PC-9 (cell line): Measurements from ENCODE around the gene CEACAM20. TPM values are rescaled to one million over a fixed set of nuclear protein-coding genes. Genes with fewer than 3 reads are reported as not detected.

Experiments used
- BruUV-seq: library from RNA; stranded (reverse); fragments of 400-500 nt; replicated peaks from 2 replicates; lab custom pipeline; 2021; lab: Mats Ljungman, UMichigan
- CTCF ChIA-PET: fragments of 300-600 bp; sonication (Branson Sonifier 250); formaldehyde crosslinking; loops from one replicate; lab custom pipeline; 2022; ENCODE audit warnings: antibody characterized with exemption; lab: Charles Lee
- POLR2A ChIA-PET: fragments of 300-600 bp; sonication (Branson Sonifier 250); formaldehyde crosslinking; loops from one replicate; lab custom pipeline; 2022; ENCODE audit warnings: antibody characterized with exemption; ENCODE audit not compliant: unreplicated experiment; lab: Charles Lee
- DNase-seq, 2 experiments: peaks; one replicate each; pipeline versions ENCODE4 v3.0.0 to v3.0.0-alpha.2; 2015 to 2022; ENCODE audit warnings: mixed read lengths in 1 of 2
- H2AFZ ChIP-seq: fragments of 200-600 bp; sonication (generic); 2 replicates; pipeline ENCODE4 v1.8.1; 2017; ENCODE audit warnings: antibody characterized with exemption
- H3F3A ChIP-seq: fragments of 200-600 bp; sonication (generic); 2 replicates; pipeline ENCODE4 v1.8.1; 2017; ENCODE audit warnings: antibody characterized with exemption, mild to moderate bottlenecking, low read depth; ENCODE audit not compliant: insufficient read depth
- H3K27ac ChIP-seq: fragments of 200-600 bp; sonication (generic); 2 replicates; pipeline ENCODE4 v1.6.1; 2016; ENCODE audit warnings: mixed run types
- H3K27me3 ChIP-seq: fragments of 200-600 bp; sonication (generic); 2 replicates; pipeline ENCODE4 v1.6.1; 2016; ENCODE audit warnings: low read depth, mixed run types; ENCODE audit not compliant: insufficient read depth
- H3K36me3 ChIP-seq: fragments of 200-600 bp; sonication (generic); 2 replicates; pipeline ENCODE4 v1.6.1; 2016; ENCODE audit warnings: low read depth, mixed run types
- H3K4me1 ChIP-seq: fragments of 200-600 bp; sonication (generic); replicated peaks from 2 replicates; pipeline ENCODE4 v1.6.1; 2016; ENCODE audit warnings: mixed run types; ENCODE audit not compliant: insufficient read depth
- H3K4me2 ChIP-seq: fragments of 200-600 bp; sonication (generic); 2 replicates; pipeline ENCODE4 v1.6.1; 2017; ENCODE audit warnings: mixed run types
- H3K4me3 ChIP-seq: fragments of 200-600 bp; sonication (generic); 2 replicates; pipeline ENCODE4 v1.6.1; 2016; ENCODE audit warnings: mixed run types
- H3K79me2 ChIP-seq: fragments of 200-600 bp; sonication (generic); 2 replicates; pipeline ENCODE4 v1.6.1; 2017; ENCODE audit warnings: low read depth, mixed run types
- H3K9me2 ChIP-seq: fragments of 200-600 bp; sonication (generic); 2 replicates; pipeline ENCODE4 v1.8.1; 2017; ENCODE audit warnings: mild to moderate bottlenecking; ENCODE audit not compliant: insufficient read depth
- H3K9me3 ChIP-seq: fragments of 200-600 bp; sonication (generic); 2 replicates; pipeline ENCODE4 v1.8.1; 2016; ENCODE audit warnings: low read depth; ENCODE audit not compliant: insufficient read depth
- H4K20me1 ChIP-seq: fragments of 200-600 bp; sonication (generic); 2 replicates; pipeline ENCODE4 v1.8.1; 2017; ENCODE audit not compliant: insufficient read depth
- EZH2 ChIP-seq: fragments of 200-600 bp; sonication (generic); IDR thresholded peaks from 2 replicates; pipeline ENCODE4 v1.8.0; 2017; ENCODE audit warnings: antibody characterized with exemption, low read depth
- intact Hi-C: fragments of 100-400 bp; cut with micrococcal nuclease; formaldehyde crosslinking; loops from one replicate; pipeline ENCODE4 v1.10.0; 2022; ENCODE audit not compliant: unreplicated experiment
- total RNA-seq: library from RNA; stranded (reverse); gene quantifications from 2 replicates; pipeline ENCODE4 v1.2.3, GENCODE V29; 2021
- TF ChIP-seq, protein P1 (sequence below): fragments of 200-600 bp; sonication (generic); conservative IDR thresholded peaks from 2 replicates; pipeline ENCODE4 v1.6.1; 2017; ENCODE audit warnings: mixed run types, antibody characterized with exemption, mild to moderate bottlenecking, moderate library complexity

Gene CEACAM20
- total RNA-seq, 1 experiment from 2014 or later, result not detected

DNA sequence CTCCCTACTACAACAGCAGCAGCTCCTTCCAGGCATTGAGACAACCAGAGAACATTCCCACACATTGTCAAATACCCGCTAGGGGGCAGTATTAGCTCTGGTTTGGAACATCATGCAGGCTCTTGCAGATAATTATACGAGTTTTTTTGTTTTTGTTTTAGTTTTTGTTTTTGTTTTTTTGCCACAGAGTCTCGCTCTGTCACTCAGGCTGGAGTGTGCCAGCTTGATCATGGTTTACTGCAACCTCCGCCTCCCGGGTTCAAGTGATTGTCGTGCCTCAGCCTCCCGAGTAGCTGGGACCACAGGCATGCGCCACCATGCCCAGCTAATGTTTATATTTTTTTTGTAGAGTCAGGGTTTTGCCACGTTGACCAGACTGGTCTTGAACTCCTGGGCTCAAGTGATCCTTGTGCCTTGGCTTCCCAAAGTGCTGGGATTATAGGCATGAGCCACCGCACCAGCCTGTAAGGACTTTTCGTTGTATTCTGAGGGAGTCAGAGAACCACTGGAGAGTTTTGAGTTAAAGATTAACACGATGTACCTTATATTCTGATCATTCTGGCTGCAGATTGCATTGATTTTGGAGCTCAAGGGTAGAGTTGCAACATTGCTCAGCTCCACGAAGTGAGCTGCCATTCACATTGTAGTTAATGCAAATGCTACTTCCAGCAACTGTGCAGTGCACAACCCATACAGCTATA lies 41.7 kb upstream of the CEACAM20 start:
- Histone ChIP-seq H3K4me2 (peak overlapping the region; percentile 58), H3K27ac (no peak overlapping the region; the same call in 1 of the 2 replicates), H3K9me2 (no peaks in the 10 kb centered on the region), H3F3A (peaks cover 55% of the 10 kb centered on the region), H3K36me3 (no peaks in the 10 kb centered on the region), H3K4me3 (no peak overlapping the region), H4K20me1 (no peaks in the 10 kb centered on the region), H3K27me3 (no peaks in the 10 kb centered on the region), H3K9me3 (no peaks in the 10 kb centered on the region), H2AFZ (no peak overlapping the region), H3K79me2 (no peaks in the 10 kb centered on the region), H3K4me1 (peaks cover 67% of the 10 kb centered on the region)
- DNase-seq, result peak; percentile 67 to 80
- TF ChIP-seq EZH2, result no peak
- TF ChIP-seq, protein P1, sequence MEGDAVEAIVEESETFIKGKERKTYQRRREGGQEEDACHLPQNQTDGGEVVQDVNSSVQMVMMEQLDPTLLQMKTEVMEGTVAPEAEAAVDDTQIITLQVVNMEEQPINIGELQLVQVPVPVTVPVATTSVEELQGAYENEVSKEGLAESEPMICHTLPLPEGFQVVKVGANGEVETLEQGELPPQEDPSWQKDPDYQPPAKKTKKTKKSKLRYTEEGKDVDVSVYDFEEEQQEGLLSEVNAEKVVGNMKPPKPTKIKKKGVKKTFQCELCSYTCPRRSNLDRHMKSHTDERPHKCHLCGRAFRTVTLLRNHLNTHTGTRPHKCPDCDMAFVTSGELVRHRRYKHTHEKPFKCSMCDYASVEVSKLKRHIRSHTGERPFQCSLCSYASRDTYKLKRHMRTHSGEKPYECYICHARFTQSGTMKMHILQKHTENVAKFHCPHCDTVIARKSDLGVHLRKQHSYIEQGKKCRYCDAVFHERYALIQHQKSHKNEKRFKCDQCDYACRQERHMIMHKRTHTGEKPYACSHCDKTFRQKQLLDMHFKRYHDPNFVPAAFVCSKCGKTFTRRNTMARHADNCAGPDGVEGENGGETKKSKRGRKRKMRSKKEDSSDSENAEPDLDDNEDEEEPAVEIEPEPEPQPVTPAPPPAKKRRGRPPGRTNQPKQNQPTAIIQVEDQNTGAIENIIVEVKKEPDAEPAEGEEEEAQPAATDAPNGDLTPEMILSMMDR, result peak; percentile 92
- ChIA-PET POLR2A (no interaction called here), CTCF (interaction anchor here (0.5 to 1.2 kb wide), 13 partner anchors 14 to 987 kb away, joined by 3 to 9 read pairs (median 4); partner anchors contain the start of gene BCAM)
- BruUV-seq, result no TSS peak
- intact Hi-C loops, result loop anchor here (1.0 to 10.0 kb wide), 4 partner anchors 59 to 384 kb away; partner anchors contain the start of gene CLPTM1

DNA sequence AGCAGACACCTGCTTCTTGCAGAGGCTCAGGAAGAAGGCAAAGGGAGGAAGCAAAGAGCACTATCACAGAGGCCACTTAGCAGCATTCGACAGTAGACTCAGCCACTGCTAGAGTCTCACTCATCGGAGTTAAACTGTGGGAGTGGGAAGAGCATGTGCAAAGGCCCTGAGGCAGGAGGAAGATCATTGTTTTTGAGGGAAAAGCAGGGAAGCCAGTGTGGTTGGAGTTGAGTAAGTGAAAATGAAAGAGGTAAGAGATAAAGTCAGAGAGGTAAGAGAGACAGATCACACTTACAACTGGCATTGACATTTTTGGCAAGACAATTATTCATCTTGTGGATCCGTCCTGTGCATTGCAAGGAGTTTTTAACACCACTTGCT lies 41.1 kb upstream of the CEACAM20 start:
- Histone ChIP-seq H3K27me3 (no peaks in the 10 kb centered on the region), H3F3A (peaks cover 49% of the 10 kb centered on the region), H3K9me3 (no peaks in the 10 kb centered on the region), H2AFZ (no peak overlapping the region), H3K4me3 (no peak overlapping the region), H3K4me2 (no peak overlapping the region), H3K4me1 (peaks cover 63% of the 10 kb centered on the region), H3K9me2 (no peaks in the 10 kb centered on the region), H3K79me2 (no peaks in the 10 kb centered on the region), H4K20me1 (no peaks in the 10 kb centered on the region), H3K36me3 (no peaks in the 10 kb centered on the region), H3K27ac (no peak overlapping the region)
- no TSS peak for BruUV-seq
- ChIA-PET CTCF (interaction anchor here (0.5 to 1.2 kb wide), 13 partner anchors 15 to 988 kb away, joined by 3 to 9 read pairs (median 4); partner anchors contain the start of gene BCAM), POLR2A (no interaction called here)
- no peak for DNase-seq
- intact Hi-C loops, result loop anchor here (5.0 to 10.0 kb wide), 2 partner anchors 272 to 384 kb away; partner anchors contain the start of gene CLPTM1
- TF ChIP-seq EZH2, result no peak
- TF ChIP-seq, protein P1, result no peak

DNA sequence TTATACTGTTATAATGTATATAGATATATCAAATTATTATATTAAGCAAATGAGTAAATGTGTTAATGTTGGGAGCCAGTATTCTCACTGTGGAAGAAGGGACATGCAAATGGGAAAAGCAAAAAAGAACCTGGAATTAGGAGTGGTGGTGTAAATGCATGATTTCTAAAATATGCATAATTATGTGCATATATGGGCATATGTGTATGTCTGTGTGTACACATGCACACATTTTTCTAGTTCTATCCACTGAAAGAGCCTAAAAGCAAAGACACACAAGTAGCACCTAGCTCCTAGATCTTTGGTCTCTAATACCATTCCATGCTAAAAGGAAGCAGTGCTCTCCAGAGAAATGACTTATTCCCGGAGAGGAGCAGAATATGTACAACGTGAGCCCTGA lies 38.3 kb upstream of the CEACAM20 start:
- Histone ChIP-seq H3K27me3 (no peaks in the 10 kb centered on the region), H3K4me2 (no peak overlapping the region), H3K79me2 (no peaks in the 10 kb centered on the region), H3K36me3 (no peaks in the 10 kb centered on the region), H3K9me3 (no peaks in the 10 kb centered on the region), H4K20me1 (no peaks in the 10 kb centered on the region), H3K9me2 (no peaks in the 10 kb centered on the region), H2AFZ (no peak overlapping the region), H3K27ac (no peak overlapping the region), H3K4me1 (peaks cover 39% of the 10 kb centered on the region), H3K4me3 (no peak overlapping the region), H3F3A (peaks cover 32% of the 10 kb centered on the region; the same call in 1 of the 2 replicates)
- CTCF ChIA-PET, result no interaction called here
- POLR2A ChIA-PET, result no interaction called here
- no TSS peak for BruUV-seq
- TF ChIP-seq, protein P1, result no peak
- no peak for TF ChIP-seq EZH2
- DNase-seq, result no peak
- intact Hi-C loops, result no loop called here
